IPS DF 4.7 (cell line): ENCODE data around the gene SLC16A8.

Experiments used
- DNase-seq: peaks from one replicate; pipeline ENCODE4 v3.0.0-alpha.2; 2013; ENCODE audit warnings: low spot score; ENCODE audit errors: extremely low read depth

SLC16A8 gene

DNA sequence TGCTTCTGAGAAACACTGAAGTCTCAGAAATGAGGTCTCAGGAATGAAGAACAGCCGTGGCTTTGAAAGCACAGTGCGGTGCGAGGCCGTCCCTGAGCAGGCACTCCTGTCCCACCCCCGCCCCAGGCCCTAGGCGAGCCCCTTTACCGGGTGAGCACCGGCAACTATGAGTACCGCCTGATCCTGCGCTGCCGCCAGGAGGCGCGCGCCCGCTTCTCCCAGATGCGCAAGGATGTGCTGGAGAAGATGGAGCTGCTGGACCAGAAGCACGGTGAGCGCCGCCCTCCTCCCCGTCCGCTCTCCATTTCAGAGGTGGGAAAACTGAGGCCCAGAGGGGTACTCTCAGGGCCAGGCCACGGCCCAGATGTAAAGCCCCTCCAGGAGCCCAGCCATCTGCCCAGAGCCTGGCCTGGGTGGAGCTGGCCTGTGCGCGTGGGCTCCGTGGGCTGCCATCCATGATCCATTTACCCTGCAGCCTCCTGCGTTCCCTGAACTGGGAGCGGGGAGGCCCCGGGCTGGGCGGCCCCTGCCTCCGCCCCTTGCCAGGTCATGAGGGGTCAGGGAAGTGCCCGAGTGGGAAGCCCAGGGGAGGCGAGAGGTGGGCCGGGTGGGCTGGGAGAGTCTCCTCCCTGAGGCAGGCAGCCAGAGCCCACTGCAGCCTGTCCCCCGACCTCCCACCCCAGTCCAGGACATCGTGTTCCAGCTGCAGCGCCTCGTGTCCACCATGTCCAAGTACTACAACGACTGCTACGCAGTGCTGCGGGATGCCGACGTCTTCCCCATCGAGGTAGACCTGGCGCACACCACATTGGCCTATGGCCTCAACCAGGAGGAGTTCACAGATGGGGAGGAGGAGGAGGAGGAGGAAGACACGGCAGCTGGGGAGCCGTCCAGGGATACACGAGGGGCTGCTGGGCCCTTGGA is 9.5 kb downstream of the SLC16A8 start:
- no peak for DNase-seq

DNA sequence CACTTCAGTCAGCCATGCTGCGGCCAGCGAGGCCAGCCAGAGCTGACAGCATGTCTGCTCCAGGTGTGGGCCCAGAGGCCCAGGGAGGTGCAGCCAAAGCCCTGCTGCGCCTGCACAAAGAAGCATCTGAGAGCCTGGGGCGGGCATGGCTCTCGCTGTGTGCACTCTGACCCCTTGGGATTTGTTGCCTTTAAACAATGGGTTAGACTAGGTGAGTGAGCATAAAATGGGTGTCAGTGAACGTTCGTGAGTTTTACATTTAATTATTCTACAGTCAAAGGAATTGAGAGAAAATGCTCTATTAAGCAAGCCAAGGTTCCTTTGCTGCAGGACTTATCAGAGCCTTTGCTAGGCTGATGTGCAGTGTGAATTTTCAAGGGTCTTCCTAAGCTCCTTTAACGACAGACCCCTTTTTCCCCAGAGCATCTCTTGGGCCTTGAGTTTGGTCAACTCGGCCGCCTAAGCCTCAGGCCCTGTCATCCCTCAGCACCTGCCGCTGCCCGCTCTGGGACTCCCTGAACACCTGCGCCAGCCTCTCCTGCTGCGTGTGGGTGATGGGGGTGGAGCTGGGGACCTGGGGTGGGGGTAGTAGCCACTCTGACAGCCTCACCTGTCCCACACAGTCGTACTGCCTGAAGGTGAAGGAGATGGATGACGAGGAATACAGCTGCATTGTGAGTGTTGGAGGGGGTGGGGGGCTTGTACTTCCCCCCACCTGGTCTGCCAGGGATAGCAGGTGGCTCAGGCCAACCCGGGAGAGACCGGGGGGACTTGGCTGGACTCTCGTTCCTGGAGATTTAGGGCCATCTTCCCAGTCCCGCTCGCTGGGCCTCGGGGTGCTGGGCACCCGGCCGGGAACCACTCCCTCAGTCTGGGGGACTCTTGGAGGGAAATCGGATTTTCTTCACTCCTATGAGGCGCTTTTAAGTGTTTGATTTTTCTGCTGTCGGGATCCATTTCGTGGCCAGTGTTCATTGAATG is 10.5 kb downstream of the SLC16A8 start:
- DNase-seq, result no peak

DNA sequence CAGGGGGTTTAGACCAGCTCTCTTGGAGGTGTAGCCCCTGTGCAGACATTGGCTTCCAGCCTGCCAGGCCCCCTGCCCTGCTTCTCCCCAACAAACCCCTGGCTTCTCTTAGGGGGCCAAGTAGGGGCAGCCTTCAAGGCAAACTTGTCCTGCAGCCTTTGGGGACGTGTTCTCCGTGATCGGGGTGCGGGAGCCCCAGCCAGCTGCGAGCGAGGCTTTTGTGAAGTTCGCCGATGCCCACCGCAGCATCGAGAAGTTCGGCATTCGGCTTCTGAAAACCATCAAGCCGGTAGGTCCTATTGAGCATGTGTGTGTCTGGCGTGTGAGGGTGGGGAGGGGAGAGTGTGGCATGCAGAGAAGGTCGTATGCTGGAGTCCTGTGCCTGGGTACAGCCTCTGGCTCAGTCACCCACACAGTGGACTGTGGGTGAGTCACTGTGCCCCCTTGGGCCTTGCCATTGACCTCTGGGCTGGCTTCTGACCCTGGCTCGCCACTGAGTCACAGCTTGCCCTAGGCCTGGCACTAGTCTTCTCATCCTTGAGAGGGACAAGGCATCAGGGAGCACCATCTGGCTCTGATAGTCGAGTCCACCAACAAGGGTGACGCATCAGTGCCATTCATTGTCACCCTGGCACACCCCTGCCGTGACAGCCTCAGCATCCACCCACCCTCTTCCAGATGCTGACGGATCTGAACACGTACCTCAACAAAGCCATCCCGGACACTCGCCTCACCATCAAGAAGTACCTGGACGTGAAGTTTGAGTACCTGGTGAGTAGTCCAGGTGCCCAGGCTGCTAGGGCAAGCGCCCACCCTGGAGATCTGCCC is 11.4 kb downstream of the SLC16A8 start:
- no peak for DNase-seq

DNA sequence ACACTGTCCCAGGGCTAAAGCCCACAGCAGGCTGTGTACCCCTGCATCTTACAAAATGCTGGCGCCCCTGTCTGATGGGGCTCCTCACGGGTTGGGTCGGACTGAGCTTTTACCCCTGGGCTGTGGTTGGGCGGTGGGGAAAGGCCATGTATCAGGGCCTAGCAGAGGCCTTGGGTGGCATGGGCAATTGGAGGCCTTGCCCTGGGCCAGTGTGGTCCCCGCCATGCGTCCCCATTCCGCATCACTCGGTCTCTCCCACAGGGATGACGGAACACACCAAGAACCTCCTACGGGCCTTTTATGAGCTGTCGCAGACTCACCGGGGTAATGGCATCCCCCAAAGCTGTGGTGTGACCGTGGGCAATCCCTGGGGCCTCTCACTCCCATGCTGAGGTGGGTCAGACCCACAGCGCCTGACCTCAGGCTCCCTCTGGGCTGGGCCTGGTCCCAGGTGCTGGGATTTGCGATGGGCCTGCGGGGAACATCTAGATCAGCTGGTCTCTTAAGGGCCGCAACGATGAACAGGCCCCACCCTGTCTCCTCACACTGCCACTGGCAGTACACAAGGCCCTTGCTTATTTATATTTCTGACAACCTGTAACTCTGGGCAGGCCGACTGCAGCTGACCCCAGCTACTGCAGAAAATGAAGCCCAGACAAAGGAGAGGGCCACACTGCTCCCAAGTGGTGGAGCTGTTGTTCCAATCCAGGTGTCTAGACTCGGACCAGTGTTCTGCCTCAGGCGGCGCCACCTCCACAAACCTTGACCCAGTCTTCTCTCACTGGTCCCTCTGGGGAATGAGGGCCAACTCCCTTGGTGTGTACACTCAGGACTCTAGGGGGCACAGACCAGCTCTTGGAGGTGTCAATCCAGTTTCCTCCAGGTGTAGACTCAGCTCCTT is 12.3 kb downstream of the SLC16A8 start:
- DNase-seq, result no peak

DNA sequence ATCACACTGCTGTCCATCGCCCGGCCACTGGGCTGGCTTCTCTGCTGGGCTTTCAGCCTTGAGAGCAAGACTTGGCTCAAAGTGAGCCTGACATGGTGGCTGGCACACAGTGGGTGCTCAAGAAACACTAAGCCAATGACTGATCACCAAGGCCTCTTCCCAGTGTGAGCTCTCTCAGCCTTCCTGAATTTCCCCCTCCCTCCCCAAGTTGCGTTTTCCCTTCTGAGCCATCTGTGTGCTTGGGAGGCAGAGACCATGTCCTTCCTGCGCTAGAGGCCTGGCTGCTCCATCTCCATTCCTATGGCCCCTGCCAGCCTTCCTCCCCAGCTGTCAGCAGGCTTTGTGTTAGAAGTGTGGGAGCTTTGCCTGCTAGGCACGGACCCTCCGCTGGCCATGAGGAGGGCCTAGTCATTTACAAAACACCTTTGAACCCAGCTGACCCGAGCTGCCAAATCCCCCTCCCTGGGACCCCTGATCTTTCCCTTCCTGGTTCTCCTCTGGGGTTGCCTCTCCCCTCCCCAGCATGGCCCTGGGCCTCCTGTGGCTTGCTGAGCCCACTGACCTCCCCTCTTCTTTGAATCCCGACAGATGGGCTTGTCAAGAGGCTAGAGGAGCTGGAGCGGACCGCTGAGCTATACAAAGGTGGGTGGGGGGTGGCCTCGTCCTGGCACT is 13.6 kb downstream of the SLC16A8 start:
- no peak for DNase-seq

DNA sequence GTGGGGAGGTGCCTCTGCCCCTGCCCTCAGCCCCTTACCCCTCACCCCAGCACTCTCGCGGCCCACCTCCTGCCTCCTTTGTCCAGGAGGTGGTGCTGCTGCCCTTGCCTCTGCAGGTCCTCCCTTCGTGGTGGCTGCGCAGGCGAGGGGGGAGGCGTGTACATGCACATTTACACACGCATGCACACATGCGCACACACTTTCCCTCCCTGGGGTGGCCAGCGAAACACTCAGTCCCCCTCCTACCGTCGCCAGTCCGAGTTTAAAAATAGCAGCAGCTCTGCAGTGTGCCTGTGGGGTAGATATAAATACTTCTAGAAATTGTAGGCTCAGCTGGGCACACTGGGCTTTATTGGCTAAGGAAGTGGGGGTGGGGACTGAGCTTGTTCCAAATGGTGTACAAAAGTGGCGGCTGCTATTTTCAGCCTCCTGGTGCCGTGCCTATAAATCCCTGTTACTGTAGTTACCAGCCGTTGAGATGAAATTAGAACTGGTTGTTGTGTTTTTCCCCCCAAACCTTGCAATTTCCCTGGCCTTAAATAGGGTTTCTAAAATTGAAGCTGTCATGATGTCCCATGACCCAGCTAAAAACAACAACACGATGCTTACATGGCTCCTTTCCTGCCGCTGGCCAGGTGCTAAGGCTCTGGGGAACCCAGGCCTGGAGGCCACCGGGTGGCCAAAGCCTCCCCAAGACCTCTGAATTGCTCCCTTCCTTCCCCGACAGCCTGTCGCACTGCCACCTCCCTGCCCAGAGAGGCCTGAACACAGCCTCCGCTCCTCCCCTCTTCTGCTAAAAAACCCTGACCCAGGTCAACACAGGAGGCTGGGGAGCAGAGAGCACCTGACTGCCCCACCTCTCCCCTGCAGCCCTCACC is 14.4 kb downstream of the SLC16A8 start:
- no peak for DNase-seq

DNA sequence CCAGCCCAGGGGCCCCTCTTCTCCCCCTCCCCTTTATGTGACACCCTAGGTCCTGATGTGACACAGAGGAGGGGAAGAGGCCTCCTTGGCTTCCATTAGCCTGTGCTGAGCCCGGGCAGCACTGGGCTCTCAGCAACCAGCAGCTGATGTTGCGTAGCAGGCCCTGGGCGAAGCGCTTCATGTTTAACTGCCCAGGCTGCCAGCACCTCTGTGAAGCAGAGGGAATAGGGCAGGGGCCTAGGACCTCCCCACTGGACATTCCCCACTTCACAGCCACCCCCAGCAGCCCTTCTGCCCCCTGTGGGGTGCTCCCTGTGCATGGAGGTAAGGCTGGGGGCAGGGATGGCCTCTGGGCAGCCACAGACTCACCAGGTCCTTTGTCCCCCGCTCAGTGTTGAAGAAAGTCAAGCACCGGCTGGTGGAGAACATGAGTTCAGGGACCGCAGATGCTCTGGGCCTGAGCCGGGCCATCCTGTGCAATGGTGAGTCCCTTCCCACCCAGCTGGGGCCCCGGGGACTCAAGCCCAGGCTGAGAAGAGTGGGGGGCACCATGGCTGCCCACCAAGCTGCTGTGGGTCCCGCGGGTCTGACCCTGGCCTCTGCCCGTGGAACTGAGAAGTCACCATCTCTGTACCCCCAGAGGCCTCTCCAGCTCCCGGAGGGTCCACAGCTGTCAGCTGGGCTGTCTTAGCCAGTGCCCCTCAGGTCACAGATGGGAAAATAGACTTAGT is 15.2 kb downstream of the SLC16A8 start:
- no peak for DNase-seq

DNA sequence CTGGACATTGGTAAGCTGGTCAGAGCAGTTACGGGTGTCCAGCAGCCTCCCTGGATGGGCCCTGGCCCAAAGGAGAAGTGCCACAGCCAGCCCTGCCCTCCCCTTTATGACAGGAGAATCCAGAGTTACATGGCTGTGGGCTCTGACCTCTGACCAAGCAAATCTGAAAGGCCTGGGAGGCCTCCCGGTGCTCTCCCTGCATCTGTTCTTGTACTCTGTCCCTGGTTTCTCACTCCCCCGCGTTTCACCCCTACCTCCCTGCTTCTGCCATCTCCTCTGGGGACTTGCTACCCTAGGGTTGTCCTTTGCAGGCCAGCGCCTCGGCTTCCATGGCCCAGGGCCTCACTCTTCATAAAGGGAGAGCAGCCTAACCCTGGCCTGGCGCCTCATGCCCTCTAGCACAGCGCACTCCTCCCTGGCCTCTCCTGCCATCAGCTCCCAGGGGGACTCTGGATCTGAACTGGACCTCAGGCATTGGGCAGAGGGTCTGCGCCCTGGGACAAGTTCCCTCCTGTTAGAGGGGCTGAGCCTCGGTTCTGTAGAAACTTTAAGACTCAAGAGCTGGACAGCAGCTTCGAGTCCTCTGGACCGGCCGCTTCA is 16.1 kb downstream of the SLC16A8 start:
- no peak for DNase-seq

DNA sequence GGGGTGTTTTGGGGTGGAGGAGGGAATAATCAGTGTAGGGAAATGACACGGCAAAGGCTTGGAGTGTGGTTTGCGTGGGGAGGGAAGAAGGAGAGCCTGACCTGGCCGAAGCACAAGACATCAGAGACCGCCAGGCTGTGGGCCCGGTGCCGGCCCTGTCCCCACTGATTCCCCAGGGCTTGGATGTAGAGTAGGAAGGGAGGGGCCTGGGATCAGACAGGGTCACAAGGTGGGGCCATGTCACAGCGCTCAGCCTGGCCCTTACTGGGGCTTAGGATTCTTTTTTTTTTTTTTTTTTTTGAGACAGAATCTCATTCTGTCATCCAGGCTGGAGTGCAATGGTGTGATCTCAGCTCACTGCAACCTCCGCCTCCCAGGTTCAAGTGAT is 17.0 kb downstream of the SLC16A8 start:
- DNase-seq, result no peak

DNA sequence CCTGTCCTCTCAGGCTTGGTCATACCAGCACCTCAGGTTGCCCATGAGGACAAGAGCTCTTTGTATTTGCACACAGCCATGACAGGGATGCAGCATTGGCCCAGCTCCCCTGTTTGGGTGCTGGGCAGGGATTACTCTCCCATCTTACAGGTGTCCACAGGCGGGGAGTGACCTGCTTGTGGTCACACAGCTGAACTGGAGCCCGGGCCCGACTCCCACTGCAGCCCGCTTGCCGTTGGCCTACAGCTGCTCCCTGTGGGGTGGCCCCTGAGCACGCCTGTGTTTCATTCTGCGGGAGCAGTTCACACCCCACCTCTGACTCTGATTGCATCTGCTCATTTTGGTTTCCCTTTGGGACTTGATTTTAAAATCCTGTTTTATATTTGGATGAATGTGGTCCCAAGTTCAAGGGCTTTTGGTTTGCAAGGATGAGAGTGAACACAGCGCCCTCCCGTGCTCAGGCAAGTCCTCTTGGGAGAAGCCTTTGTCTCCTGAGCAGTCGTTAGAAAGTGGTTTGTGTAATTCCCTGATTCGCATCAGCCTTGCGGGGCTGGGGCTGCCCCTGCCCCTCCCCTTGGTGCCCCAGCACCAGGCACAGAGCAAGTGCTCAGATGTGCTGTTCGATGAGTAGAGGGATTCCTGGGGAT is 17.5 kb downstream of the SLC16A8 start:
- no peak for DNase-seq

DNA sequence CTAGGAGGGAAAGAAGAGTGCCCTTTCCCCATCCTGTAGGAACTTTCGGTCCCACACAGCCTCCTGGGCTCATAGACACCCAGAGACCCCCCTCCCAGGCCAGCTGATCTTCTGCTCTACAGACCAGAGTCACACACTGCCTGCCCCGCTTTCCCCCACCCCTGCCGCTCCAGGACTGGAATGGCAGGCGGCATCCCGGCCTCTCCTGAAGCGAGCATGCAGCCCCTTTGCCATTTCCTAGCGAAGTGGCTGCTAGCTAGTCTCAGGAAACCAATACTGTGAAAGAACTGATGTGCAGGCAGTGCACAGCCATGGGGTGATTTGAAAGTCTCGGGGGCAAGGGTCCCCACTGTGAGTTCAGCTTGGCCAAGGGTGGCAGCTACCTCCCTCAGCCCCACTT is 18.4 kb downstream of the SLC16A8 start:
- no peak for DNase-seq

DNA sequence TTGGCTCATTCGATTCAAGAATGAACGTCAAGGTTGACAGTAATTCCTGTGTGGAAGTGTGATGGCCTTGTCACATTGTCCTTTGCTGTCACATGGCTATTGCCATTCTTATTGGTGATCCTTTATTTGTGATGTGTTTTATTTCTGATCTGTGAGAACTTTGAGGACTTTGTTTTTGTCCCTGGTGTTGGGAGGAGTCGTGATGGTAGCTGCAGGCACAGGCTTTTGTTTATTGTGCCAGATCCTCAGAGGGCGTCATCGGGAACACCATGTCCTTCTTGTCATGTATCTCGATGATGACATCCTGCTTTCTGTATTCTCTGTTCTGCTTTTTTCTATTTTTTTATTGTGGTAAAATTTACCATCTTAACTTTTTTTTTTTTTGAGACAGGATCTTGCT is 21.2 kb downstream of the SLC16A8 start:
- no peak for DNase-seq

DNA sequence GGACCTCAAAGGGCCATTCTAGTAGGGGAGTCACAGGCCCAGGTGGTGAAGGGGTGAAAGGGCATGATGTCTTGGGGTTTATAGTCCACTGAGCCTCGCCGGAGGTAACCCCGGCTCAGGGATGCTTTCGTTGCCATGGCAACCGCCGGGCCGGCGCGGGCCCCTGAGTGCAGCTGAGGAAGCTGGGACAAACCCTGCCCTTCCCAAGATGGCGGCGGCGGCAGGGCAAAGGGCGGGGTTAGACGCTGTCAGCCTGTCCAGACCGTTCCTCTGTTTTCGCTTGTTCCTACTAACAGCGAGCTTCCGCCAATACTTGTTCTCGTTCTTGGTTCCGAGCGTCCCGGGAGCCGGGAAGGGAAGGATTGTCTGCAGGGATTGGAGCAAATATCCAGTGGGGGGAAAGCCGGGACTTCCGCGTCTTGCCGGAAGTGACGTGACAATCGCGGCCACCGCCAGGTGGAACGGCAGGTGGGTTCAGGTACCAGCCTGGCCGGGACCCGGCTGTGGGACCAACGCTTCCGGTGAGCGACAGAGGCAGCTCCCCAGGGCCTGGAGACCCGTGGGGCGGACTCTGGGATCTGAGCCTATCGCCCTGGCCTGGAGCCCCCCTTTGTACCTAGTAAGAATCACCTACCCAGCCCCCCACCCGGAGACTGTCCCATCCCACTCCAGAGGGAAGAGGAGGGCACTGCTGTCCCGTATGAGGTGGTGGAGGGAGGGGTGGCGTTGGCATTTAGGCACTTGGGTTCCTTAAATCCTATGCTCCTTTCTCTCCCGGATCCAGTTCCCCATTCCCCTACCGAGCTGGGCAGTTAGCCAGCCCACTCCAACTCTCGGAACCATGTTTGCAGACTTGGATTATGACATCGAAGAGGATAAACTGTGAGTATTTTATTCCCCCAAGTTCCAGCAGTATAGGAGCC is 26.8 kb downstream of the SLC16A8 start, which contains the start of gene PICK1:
PICK1 (plus strand) TSS at position 436 of the 923 bp plus-strand sequence; CDS start at position 842, 406 bp downstream.
- DNase-seq, result peak; percentile 60

DNA sequence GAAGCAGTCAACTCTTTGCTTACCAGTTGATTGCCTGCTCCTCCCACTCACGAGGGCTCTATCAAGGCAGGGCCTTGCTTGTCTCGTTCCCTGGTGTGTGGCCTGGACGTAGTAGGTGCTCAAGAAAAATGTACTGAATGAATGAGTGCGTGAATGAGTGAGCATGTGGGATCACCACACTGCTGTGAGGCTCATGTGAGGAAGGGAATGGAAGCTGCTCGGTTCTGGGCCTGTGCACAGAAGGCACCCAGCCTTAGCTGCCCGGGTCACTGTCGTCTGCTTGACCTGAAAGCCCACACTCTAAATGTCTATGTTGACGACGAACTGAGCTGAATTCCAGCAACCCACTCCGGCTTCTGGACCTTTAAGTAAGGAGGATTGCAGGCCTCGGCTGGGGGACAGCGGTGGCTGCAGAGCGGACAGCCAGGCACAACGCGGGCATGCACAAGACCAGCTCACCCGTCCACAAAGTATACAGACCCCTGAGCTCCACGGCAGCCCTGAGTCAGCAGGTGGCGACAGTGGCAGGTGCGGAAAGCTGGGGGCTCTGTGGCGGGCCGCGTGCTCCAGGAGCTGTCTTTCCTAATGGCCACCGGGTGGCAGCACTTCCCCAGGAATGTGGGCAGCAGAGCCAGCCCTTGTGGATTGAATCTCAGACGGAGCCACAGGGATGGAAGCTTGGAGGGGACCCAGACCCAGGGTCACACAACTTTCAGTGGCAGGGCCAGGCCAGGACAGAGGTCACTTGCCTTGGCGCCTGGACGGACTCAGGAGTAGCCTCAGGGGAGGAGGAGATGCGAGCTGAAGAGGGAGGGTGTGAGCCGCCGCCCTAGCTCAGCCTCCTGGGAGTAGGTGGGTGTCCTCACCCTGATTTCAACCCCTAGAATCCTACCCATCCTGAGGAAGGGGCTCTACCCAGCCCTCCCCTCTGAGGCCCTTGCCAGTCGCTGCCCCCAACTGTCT is 31.8 kb downstream of the SLC16A8 start:
- peak; percentile 68 for DNase-seq

DNA sequence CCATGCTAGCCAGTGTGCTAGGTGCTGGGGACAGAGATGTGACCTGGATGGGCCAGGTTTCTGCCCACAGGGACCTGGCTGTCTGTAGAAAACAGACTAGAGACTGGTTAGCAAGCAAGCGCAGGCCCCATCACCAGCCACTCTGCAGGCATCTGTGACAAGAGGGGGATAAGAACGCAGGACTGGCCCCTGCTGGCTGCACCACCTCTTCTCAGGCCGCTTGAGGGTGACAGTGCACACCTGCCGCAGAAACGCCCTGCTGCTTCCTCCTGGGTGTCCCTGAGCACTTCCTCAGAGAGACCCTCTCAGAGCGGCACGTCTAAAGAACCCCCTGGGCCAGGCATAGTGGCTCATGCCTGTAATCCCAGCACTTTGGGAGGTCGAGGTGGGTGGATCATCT is 32.7 kb downstream of the SLC16A8 start:
- no peak for DNase-seq
